ENCODE measurements around the gene CHML. TPM values are rescaled to one million over a fixed set of nuclear protein-coding genes. Genes with fewer than 3 reads are reported as not detected.
"Not testable (repeated sequence)": the region's sequence is repeated elsewhere in the genome, so short reads cannot be mapped to it uniquely, and the experiment has no call there.

The CHML gene
- total RNA-seq, 1 donor from 2014 or later = 23.3 TPM

- no peak overlapping the region for H3K27ac Mint-ChIP-seq (ENCODE audit: unreplicated experiment)
- no peaks in the 10 kb centered on the region for H3K36me3 Mint-ChIP-seq (ENCODE audit: unreplicated experiment)
- no peaks in the 10 kb centered on the region for H3K9me3 Mint-ChIP-seq (ENCODE audit: unreplicated experiment)
- TF ChIP-seq CTCF (IDR thresholded peaks at IDR 0.05; ENCODE audit: partially characterized antibody, unreplicated experiment) = no peak
- no peak overlapping the region for H3K4me3 Mint-ChIP-seq (ENCODE audit: unreplicated experiment)
- no peaks in the 10 kb centered on the region for H3K27me3 Mint-ChIP-seq (ENCODE audit: unreplicated experiment)
- no peak for DNase-seq
- H3K4me1 Mint-ChIP-seq (ENCODE audit: low read depth, unreplicated experiment) = no peaks in the 10 kb centered on the region
Measured at GRCh38 chr1:241674805-241675384, 34.7 kb upstream of the CHML start.

GRCh38 chr1:241672301-241672700, 32.1 kb upstream of the CHML start:
- Mint-ChIP-seq H3K27ac (ENCODE audit: unreplicated experiment) (no peak overlapping the region), H3K4me3 (ENCODE audit: unreplicated experiment) (no peak overlapping the region), H3K4me1 (ENCODE audit: low read depth, unreplicated experiment) (no peaks in the 10 kb centered on the region), H3K36me3 (ENCODE audit: unreplicated experiment) (no peaks in the 10 kb centered on the region), H3K27me3 (ENCODE audit: unreplicated experiment) (no peaks in the 10 kb centered on the region), H3K9me3 (ENCODE audit: unreplicated experiment) (no peaks in the 10 kb centered on the region)
- no peak for TF ChIP-seq CTCF (IDR thresholded peaks at IDR 0.05; ENCODE audit: partially characterized antibody, unreplicated experiment)
- no peak for DNase-seq

GRCh38 chr1:241666419-241666818, 26.2 kb upstream of the CHML start:
- H3K4me1 Mint-ChIP-seq (ENCODE audit: low read depth, unreplicated experiment) = no peaks in the 10 kb centered on the region

GRCh38 chr1:241660424-241660972, 20.3 kb upstream of the CHML start:
- no peak for TF ChIP-seq CTCF (IDR thresholded peaks at IDR 0.05; ENCODE audit: partially characterized antibody, unreplicated experiment)
- no peak overlapping the region for H3K4me3 Mint-ChIP-seq (ENCODE audit: unreplicated experiment)
- H3K9me3 Mint-ChIP-seq (ENCODE audit: unreplicated experiment) = no peaks in the 10 kb centered on the region
- no peak for DNase-seq
- H3K27me3 Mint-ChIP-seq (ENCODE audit: unreplicated experiment) = no peaks in the 10 kb centered on the region
- H3K27ac Mint-ChIP-seq (ENCODE audit: unreplicated experiment) = no peak overlapping the region
- H3K36me3 Mint-ChIP-seq (ENCODE audit: unreplicated experiment) = no peaks in the 10 kb centered on the region
- no peaks in the 10 kb centered on the region for H3K4me1 Mint-ChIP-seq (ENCODE audit: low read depth, unreplicated experiment)

More at GRCh38 chr1:241666419-241666818, 26.2 kb upstream of the CHML start:
- no peak for TF ChIP-seq CTCF (IDR thresholded peaks at IDR 0.05; ENCODE audit: partially characterized antibody, unreplicated experiment)
- Mint-ChIP-seq H3K27me3 (ENCODE audit: unreplicated experiment) (no peaks in the 10 kb centered on the region), H3K4me3 (ENCODE audit: unreplicated experiment) (no peak overlapping the region), H3K36me3 (ENCODE audit: unreplicated experiment) (no peaks in the 10 kb centered on the region), H3K27ac (ENCODE audit: unreplicated experiment) (no peak overlapping the region), H3K9me3 (ENCODE audit: unreplicated experiment) (no peaks in the 10 kb centered on the region)
- no peak for DNase-seq

GRCh38 chr1:241659016-241659415, 18.8 kb upstream of the CHML start:
- not testable (repeated sequence) for DNase-seq; H3K9me3 Mint-ChIP-seq (ENCODE audit: unreplicated experiment); H3K4me3 Mint-ChIP-seq (ENCODE audit: unreplicated experiment); H3K36me3 Mint-ChIP-seq (ENCODE audit: unreplicated experiment); H3K27ac Mint-ChIP-seq (ENCODE audit: unreplicated experiment); H3K4me1 Mint-ChIP-seq (ENCODE audit: low read depth, unreplicated experiment); H3K27me3 Mint-ChIP-seq (ENCODE audit: unreplicated experiment)

Measured in glutamatergic neuron (in vitro differentiated cells).